Endothelial cell of umbilical vein (primary cell): ENCODE data around the gene YTHDF1.

Source experiments
- EZH2 ChIP-seq: IDR thresholded peaks from 2 replicates; pipeline ENCODE4 v1.6.1; 2012; ENCODE audit warnings: borderline replicate concordance, low read depth, mild to moderate bottlenecking, moderate library complexity, low read length, inconsistent platforms; ENCODE audit not compliant: severe bottlenecking
- FOS ChIP-seq: IDR thresholded peaks from 2 replicates; pipeline ENCODE4 v1.6.1; 2011; ENCODE audit warnings: mild to moderate bottlenecking, low read length, moderate library complexity, borderline replicate concordance; ENCODE audit not compliant: insufficient read depth
- GATA2 ChIP-seq: IDR thresholded peaks from 2 replicates; pipeline ENCODE4 v1.7.0; 2011; ENCODE audit warnings: low read depth, mild to moderate bottlenecking, moderate library complexity, mixed read lengths, low read length; ENCODE audit not compliant: insufficient read length, insufficient read depth
- JUN ChIP-seq: IDR thresholded peaks from 2 replicates; pipeline ENCODE4 v1.6.1; 2011; ENCODE audit warnings: borderline replicate concordance, low read depth; ENCODE audit not compliant: insufficient read length, insufficient read depth
- MYC ChIP-seq: IDR thresholded peaks from one replicate; pipeline ENCODE4 v1.6.1; 2011; ENCODE audit warnings: mild to moderate bottlenecking, low read depth, low read length
- POLR2A ChIP-seq: IDR thresholded peaks from 2 replicates; pipeline ENCODE4 v1.6.1; 2012; ENCODE audit warnings: low read depth, mild to moderate bottlenecking, control low read depth, low read length
- POLR2AphosphoS5 ChIP-seq: IDR thresholded peaks from 2 replicates; pipeline ENCODE4 v1.6.1; 2012; ENCODE audit warnings: low read depth, mild to moderate bottlenecking, control low read depth, low read length, moderate library complexity; ENCODE audit not compliant: insufficient read depth
- TF ChIP-seq, protein P1 (sequence below), 2 donors: IDR thresholded peaks; 1 replicate in 1 of 2; 2 replicates in 1 of 2; pipeline ENCODE4 v1.5.1; 2011; ENCODE audit warnings: low read length in 2 of 2, mild to moderate bottlenecking in 2 of 2, moderate library complexity in 2 of 2, control low read depth in 1 of 2, inconsistent platforms in 1 of 2, low read depth in 1 of 2; ENCODE audit not compliant: insufficient read depth in 1 of 2; ENCODE audit errors: extremely low read depth in 1 of 2
- TF ChIP-seq, protein P2 (sequence below): IDR thresholded peaks from 2 replicates; pipeline ENCODE4 v1.6.1; 2011; ENCODE audit not compliant: insufficient read depth, insufficient read length

GRCh38 chr20:63240004-63240403 lies 24.1 kb upstream of the YTHDF1 start:
- TF ChIP-seq, protein P1, sequence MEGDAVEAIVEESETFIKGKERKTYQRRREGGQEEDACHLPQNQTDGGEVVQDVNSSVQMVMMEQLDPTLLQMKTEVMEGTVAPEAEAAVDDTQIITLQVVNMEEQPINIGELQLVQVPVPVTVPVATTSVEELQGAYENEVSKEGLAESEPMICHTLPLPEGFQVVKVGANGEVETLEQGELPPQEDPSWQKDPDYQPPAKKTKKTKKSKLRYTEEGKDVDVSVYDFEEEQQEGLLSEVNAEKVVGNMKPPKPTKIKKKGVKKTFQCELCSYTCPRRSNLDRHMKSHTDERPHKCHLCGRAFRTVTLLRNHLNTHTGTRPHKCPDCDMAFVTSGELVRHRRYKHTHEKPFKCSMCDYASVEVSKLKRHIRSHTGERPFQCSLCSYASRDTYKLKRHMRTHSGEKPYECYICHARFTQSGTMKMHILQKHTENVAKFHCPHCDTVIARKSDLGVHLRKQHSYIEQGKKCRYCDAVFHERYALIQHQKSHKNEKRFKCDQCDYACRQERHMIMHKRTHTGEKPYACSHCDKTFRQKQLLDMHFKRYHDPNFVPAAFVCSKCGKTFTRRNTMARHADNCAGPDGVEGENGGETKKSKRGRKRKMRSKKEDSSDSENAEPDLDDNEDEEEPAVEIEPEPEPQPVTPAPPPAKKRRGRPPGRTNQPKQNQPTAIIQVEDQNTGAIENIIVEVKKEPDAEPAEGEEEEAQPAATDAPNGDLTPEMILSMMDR (IDR thresholded peaks at IDR 0.05; ENCODE audit: extremely low read depth in 1 of 2, insufficient read depth in 1 of 2, low read depth in 1 of 2, low read length in 2 of 2), result no peak
- TF ChIP-seq POLR2AphosphoS5 (no peak), POLR2A (no peak), MYC (no peak), EZH2 (no peak), JUN (no peak), GATA2 (no peak), FOS (no peak)
- TF ChIP-seq, protein P2, sequence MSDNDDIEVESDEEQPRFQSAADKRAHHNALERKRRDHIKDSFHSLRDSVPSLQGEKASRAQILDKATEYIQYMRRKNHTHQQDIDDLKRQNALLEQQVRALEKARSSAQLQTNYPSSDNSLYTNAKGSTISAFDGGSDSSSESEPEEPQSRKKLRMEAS, result no peak
